ENCODE data around the gene SND1. TPM values are rescaled to one million over a fixed set of nuclear protein-coding genes. Genes with fewer than 3 reads are reported as not detected.

The SND1 gene
- total RNA-seq, 1 donor from 2014 or later = 85.9 TPM

- Histone ChIP-seq H3K36me3 (peaks cover 0 to 17% of the 10 kb centered on the region in 2 donors), H3K9me3 (no peaks in the 10 kb centered on the region), H3K4me3 (no peak overlapping the region), H3K27me3 (no peaks in the 10 kb centered on the region), H3K4me1 (peaks cover 6% of the 10 kb centered on the region), H3K27ac (no peak overlapping the region)
- intact Hi-C loops (cut with DNase I) = no loop called here
- no peak for DNase-seq (ENCODE audit: extremely low spot score in 2 of 2)
- TF ChIP-seq POLR2AphosphoS5 (IDR thresholded peaks at IDR 0.05; ENCODE audit: insufficient read depth in 1 of 2, low read depth in 1 of 2) (no peak), CTCF (IDR thresholded peaks at IDR 0.05) (no peak)
Observed at GRCh38 chr7:128074736-128075135, 422.7 kb downstream of the SND1 start.

GRCh38 chr7:128075242-128076095 lies 423.5 kb downstream of the SND1 start:
- no peaks in the 10 kb centered on the region for H3K27me3 ChIP-seq
- H3K27ac ChIP-seq = no peak overlapping the region
- intact Hi-C loops (cut with DNase I) = no loop called here
- peaks cover 0 to 17% of the 10 kb centered on the region in 2 donors for H3K36me3 ChIP-seq
- H3K4me3 ChIP-seq = no peak overlapping the region
- H3K4me1 ChIP-seq = peaks cover 6% of the 10 kb centered on the region
- TF ChIP-seq POLR2AphosphoS5 (IDR thresholded peaks at IDR 0.05; ENCODE audit: insufficient read depth in 1 of 2, low read depth in 1 of 2) = no peak
- TF ChIP-seq CTCF (IDR thresholded peaks at IDR 0.05) = no peak
- TF ChIP-seq POLR2A (IDR thresholded peaks at IDR 0.05) = no peak
- DNase-seq (ENCODE audit: extremely low spot score in 2 of 2) = no peak
- H3K9me3 ChIP-seq = no peaks in the 10 kb centered on the region

GRCh38 chr7:128076196-128076795 lies 424.3 kb downstream of the SND1 start:
- Histone ChIP-seq H3K9me3 (no peaks in the 10 kb centered on the region), H3K36me3 (peaks cover 0 to 21% of the 10 kb centered on the region in 2 donors), H3K27ac (no peak overlapping the region), H3K4me1 (peaks cover 6% of the 10 kb centered on the region), H3K27me3 (no peaks in the 10 kb centered on the region), H3K4me3 (no peak overlapping the region)
- intact Hi-C loops (cut with DNase I) = no loop called here
- TF ChIP-seq POLR2A (IDR thresholded peaks at IDR 0.05) = no peak
- no peak for TF ChIP-seq POLR2AphosphoS5 (IDR thresholded peaks at IDR 0.05; ENCODE audit: insufficient read depth in 1 of 2, low read depth in 1 of 2)
- no peak for TF ChIP-seq CTCF (IDR thresholded peaks at IDR 0.05)
- no peak for DNase-seq (ENCODE audit: extremely low spot score in 2 of 2)

- Histone ChIP-seq H3K27ac (no peak overlapping the region), H3K4me3 (no peak overlapping the region), H3K36me3 (peaks cover 0 to 26% of the 10 kb centered on the region in 2 donors), H3K4me1 (peaks cover 6% of the 10 kb centered on the region), H3K27me3 (no peaks in the 10 kb centered on the region), H3K9me3 (no peaks in the 10 kb centered on the region)
- no peak for DNase-seq (ENCODE audit: extremely low spot score in 2 of 2)
- TF ChIP-seq CTCF (IDR thresholded peaks at IDR 0.05) (no peak), POLR2A (IDR thresholded peaks at IDR 0.05) (no peak)
- intact Hi-C loops (cut with DNase I) = no loop called here
Observed at GRCh38 chr7:128076796-128077271, 424.8 kb downstream of the SND1 start.

- Histone ChIP-seq H3K27me3 (no peaks in the 10 kb centered on the region), H3K4me1 (peaks cover 6% of the 10 kb centered on the region), H3K27ac (no peak overlapping the region), H3K36me3 (peaks cover 0 to 35% of the 10 kb centered on the region in 2 donors), H3K9me3 (no peaks in the 10 kb centered on the region), H3K4me3 (no peak overlapping the region)
- TF ChIP-seq POLR2AphosphoS5 (IDR thresholded peaks at IDR 0.05; ENCODE audit: insufficient read depth in 1 of 2, low read depth in 1 of 2) (no peak), CTCF (IDR thresholded peaks at IDR 0.05) (no peak), POLR2A (IDR thresholded peaks at IDR 0.05) (no peak)
- intact Hi-C loops (cut with DNase I) = no loop called here
- DNase-seq (ENCODE audit: extremely low spot score in 2 of 2) = no peak
Observed at GRCh38 chr7:128078309-128078708, 426.3 kb downstream of the SND1 start.

Data from vagina (tissue), 2 donors.